ENCODE results near the gene DYNC2H1.

The DYNC2H1 gene

GRCh38 chr11:103433386-103434072 lies 324.3 kb downstream of the DYNC2H1 start:
- peak; percentile 56 for DNase-seq (ENCODE audit: low read depth, low spot score)
- peak overlapping the region; percentile 49 for H3K27ac ChIP-seq

DNA sequence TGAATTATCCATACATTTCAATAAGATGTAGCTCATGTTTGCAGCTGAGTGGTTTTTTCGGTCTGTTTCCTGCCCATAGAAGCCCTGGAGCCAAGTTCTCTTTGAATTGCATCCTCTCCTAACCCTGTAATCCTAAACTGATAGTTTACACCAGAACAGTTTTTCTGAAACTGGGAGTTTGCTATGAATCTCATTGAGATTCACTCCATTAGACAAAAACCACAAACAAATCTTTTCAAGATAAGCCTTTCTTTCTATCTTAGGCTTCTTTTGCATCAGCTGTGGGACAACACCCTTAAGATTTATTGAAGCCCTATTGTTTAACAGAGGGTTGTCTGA lies 324.8 kb downstream of the DYNC2H1 start:
- no peak for DNase-seq (ENCODE audit: low read depth, low spot score)

GRCh38 chr11:103436131-103436770 lies 327.0 kb downstream of the DYNC2H1 start:
- no peak for DNase-seq (ENCODE audit: low read depth, low spot score)
- H3K27ac ChIP-seq, result no peak overlapping the region

More for the DNA sequence above, 324.8 kb downstream of the DYNC2H1 start:
- peak overlapping the region; percentile 49 for H3K27ac ChIP-seq

- no peak for DNase-seq (ENCODE audit: low read depth, low spot score)
- no peak overlapping the region for H3K27ac ChIP-seq
Measured at GRCh38 chr11:103441021-103441420, 331.8 kb downstream of the DYNC2H1 start.

- H3K27ac ChIP-seq, result no peak overlapping the region
- DNase-seq (ENCODE audit: low read depth, low spot score), result no peak
Measured at GRCh38 chr11:103448966-103449365, 339.7 kb downstream of the DYNC2H1 start.

- no peak overlapping the region for H3K27ac ChIP-seq
- no peak for DNase-seq (ENCODE audit: low read depth, low spot score)
Measured at GRCh38 chr11:103450241-103450640, 341.0 kb downstream of the DYNC2H1 start.

DNA sequence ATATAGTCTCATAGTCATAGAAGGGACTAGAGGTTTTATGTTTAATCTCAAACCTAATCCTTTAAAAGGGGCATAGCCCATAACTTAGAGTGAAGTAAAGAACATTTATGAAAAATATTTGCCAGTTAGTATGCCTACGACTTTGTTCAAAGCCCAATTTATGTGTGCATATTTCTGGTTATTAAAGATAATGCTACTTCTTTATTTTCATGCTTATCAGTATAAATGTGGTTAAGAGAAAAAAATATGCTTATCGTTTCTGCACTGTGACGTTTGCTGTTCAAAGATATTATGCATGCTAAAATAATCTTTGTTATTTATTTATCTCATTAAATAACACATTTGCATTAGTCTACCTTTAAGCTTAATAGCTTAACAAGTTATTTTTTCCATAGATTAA lies 343.9 kb downstream of the DYNC2H1 start:
- DNase-seq (ENCODE audit: low read depth, low spot score), result no peak
- no peak overlapping the region for H3K27ac ChIP-seq

DNA sequence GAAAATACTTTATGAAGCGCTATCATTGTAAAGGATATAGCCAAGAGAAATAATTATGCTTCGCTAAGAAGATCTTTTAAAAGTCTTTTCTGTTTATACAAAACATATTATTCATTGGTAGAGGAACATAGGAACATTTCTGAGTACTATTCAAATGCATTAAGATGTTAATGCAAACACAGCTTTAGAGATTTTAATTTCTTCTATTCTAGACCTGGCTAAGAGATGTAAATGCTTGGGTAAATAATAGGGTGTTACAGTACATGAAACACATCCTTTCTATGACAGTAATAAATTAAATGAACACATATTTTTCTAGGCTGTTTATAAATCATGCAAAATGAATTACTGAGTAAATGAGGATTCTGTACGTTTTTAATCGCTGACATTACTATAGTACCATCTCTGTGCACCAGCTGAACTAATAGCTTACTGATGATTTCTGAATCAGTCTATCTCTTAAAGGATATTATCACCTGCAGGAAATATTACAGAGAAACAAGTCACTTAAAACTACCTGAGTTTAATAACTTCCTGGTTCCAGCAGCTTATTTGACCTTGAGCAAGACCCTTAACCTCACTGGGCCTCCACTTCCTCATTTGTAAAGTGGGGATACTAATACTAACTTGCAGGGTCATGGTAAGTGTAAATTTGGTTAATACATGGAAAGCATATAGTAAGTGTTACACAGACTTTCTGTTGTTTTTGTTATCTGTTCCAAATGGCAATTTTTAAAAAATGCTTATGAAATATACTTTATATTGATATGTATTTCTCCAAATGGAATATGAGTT lies 344.9 kb downstream of the DYNC2H1 start:
- DNase-seq (ENCODE audit: low read depth, low spot score), result no peak
- H3K27ac ChIP-seq, result no peak overlapping the region

DNA sequence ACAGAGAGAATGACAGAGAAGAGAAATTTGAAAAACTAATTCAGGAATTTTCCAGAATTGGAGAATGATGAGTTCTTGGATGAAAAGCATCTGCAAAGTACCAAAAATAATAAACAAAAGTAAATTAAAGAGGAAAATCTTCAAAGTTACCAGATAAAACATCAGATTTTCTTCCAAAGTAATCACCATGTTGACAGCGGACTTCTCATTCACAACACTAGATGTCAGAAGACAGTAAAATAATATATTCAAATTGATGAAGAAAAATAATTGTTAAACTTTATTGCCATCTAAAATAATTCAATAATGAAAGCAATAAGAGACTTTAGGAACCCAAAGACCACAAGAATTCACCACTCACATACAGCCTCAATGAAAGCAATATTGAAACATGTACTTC lies 355.2 kb downstream of the DYNC2H1 start:
- DNase-seq (ENCODE audit: low read depth, low spot score), result no peak
- H3K27ac ChIP-seq, result no peak overlapping the region

GRCh38 chr11:103465555-103466140 lies 356.4 kb downstream of the DYNC2H1 start:
- no peak overlapping the region for H3K27ac ChIP-seq
- DNase-seq (ENCODE audit: low read depth, low spot score), result no peak

GRCh38 chr11:103471546-103471945 lies 362.3 kb downstream of the DYNC2H1 start:
- no peak overlapping the region for H3K27ac ChIP-seq
- DNase-seq (ENCODE audit: low read depth, low spot score), result no peak

GRCh38 chr11:103476874-103477273 lies 367.6 kb downstream of the DYNC2H1 start:
- no peak overlapping the region for H3K27ac ChIP-seq
- no peak for DNase-seq (ENCODE audit: low read depth, low spot score)

GRCh38 chr11:103480421-103480820 lies 371.2 kb downstream of the DYNC2H1 start:
- DNase-seq (ENCODE audit: low read depth, low spot score), result no peak

DNA sequence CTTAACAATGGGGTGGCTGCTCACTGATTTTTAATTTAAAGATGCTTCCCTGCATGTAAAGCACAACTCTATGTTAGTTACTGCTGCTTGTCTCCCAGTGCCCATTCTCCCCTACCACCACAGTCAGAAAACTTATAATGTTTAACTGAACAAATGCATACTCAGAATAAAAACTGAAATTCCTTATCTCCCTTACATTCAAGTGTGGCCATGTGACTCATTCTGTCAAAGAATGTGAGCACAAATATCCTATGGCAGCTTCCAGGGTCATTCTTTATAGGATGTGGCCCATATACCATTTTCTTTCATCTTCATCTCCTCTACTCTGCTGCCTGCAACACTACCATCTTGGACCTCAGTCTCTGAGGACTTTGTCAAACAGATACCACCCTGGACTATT lies 374.8 kb downstream of the DYNC2H1 start:
- H3K27ac ChIP-seq, result no peak overlapping the region
- DNase-seq (ENCODE audit: low read depth, low spot score), result no peak

More at GRCh38 chr11:103480421-103480820, 371.2 kb downstream of the DYNC2H1 start:
- no peak overlapping the region for H3K27ac ChIP-seq

DNA sequence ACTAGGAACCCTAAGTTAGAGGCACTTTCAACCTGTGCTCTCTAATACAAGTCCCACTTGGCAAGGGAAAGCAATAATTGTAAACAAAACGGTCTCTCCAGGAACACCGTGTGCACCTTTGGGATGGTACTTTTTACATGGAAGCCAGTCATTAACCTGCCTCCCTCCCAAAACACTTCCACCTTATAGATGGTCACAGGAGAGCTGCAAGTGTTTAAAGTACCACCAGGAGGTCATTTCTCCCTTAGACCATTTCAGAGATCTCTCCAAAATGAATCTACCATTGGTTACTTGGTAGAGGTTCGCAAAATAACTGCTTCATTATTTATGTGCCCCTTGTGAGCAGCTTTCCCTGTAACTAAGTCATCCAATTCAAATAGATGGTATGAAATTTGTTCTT lies 375.3 kb downstream of the DYNC2H1 start:
- no peak overlapping the region for H3K27ac ChIP-seq

DNA sequence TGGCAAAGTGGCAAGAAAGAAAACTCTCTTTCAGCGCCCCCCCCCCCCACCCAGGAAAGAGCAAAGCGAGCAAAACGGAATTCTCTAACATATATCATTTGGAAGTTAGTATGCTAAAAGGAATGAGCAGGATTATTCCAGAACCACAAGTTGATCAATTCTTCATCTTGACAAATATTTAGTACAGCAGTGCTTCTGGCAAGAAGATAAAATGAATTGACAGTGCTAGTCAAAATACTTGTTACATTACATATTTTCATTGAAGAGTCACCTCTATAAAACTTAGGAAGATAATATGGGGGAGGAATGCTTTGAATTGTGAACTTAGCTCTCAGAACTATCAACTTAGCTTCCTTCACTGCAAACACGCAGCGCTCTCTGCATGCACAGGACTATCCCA lies 377.4 kb downstream of the DYNC2H1 start:
- H3K27ac ChIP-seq, result no peak overlapping the region
- DNase-seq (ENCODE audit: low read depth, low spot score), result no peak

More for the DNA sequence above, 375.3 kb downstream of the DYNC2H1 start:
- DNase-seq (ENCODE audit: low read depth, low spot score), result no peak

GRCh38 chr11:103487113-103487512 lies 377.9 kb downstream of the DYNC2H1 start:
- DNase-seq (ENCODE audit: low read depth, low spot score), result no peak

GRCh38 chr11:103488031-103488461 lies 378.8 kb downstream of the DYNC2H1 start:
- H3K27ac ChIP-seq, result no peak overlapping the region
- DNase-seq (ENCODE audit: low read depth, low spot score), result peak; percentile 27

More at GRCh38 chr11:103487113-103487512, 377.9 kb downstream of the DYNC2H1 start:
- H3K27ac ChIP-seq, result no peak overlapping the region

GRCh38 chr11:103488579-103488978 lies 379.4 kb downstream of the DYNC2H1 start:
- no peak overlapping the region for H3K27ac ChIP-seq
- no peak for DNase-seq (ENCODE audit: low read depth, low spot score)

DNA sequence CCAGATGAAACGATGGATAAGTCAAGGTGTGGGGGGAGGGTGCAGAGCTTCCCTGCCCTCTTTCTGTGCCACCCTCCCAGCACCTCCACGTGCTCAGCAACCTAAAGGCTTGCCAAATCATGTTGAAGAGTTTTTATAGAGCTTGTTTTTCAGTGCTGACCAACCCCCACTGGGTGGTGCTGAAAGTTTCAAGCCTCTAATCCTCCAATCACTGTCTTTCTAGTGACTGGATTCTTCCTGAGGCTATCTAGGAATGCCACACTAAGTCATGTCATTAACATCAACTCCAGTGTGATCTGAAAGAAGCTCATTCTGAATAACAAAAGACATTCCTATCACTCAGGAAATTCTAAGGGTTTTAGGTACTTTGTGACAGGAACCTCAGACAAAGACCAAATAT lies 382.6 kb downstream of the DYNC2H1 start:
- DNase-seq (ENCODE audit: low read depth, low spot score), result peak; percentile 22
- no peak overlapping the region for H3K27ac ChIP-seq

DNA sequence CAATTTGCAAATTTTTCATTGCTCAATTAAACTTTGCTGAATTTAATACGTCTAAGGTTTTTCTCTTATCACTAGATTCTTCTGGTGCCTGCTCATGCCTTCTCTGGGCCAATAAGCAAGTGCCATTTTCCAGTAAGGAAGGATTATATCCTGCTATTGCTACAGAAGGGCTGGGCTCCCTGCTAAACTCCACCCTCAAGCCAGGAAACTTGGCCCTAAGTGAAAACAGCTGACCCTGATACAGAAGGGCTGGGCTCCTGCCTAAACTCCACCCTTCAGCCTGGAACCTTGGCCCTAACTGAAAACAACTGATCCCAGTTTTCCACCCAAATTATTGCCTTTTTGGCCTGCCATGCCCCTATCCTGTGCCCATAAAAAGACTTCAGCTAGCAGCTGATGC lies 385.3 kb downstream of the DYNC2H1 start:
- H3K27ac ChIP-seq, result no peak overlapping the region
- no peak for DNase-seq (ENCODE audit: low read depth, low spot score)
